ENCODE data around the gene HVCN1.

Gene HVCN1

DNA sequence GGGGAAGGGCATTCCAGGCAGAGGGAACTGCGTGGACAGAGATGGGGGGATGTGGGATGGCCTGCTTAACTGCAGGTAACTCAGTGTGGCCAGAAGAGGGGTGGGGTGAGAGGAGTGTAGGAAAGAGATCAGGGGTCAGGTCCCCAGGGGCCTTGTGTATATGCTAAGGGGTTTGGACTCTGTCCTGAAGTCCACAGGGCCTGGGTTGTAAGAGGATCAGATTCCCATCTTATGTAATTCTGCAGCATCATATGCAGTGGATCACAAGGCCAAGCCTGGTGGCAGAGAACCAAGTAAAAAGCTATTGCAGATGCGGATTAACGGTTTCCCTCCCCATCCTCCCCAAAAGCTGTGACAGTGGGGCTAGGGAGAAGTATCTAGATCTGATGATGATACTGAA lies 66.3 kb downstream of the HVCN1 start:
- DNase-seq (ENCODE audit: low read depth in 2 of 2): no peak
- H3K4me3 ChIP-seq (replicated peaks in 1 of 2; ENCODE audit: low read depth in 2 of 2, low read length in 2 of 2): no peak overlapping the region
- TF ChIP-seq, protein P1, sequence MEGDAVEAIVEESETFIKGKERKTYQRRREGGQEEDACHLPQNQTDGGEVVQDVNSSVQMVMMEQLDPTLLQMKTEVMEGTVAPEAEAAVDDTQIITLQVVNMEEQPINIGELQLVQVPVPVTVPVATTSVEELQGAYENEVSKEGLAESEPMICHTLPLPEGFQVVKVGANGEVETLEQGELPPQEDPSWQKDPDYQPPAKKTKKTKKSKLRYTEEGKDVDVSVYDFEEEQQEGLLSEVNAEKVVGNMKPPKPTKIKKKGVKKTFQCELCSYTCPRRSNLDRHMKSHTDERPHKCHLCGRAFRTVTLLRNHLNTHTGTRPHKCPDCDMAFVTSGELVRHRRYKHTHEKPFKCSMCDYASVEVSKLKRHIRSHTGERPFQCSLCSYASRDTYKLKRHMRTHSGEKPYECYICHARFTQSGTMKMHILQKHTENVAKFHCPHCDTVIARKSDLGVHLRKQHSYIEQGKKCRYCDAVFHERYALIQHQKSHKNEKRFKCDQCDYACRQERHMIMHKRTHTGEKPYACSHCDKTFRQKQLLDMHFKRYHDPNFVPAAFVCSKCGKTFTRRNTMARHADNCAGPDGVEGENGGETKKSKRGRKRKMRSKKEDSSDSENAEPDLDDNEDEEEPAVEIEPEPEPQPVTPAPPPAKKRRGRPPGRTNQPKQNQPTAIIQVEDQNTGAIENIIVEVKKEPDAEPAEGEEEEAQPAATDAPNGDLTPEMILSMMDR (IDR thresholded peaks at IDR 0.05; ENCODE audit: low read depth, low read length): no peak

DNA sequence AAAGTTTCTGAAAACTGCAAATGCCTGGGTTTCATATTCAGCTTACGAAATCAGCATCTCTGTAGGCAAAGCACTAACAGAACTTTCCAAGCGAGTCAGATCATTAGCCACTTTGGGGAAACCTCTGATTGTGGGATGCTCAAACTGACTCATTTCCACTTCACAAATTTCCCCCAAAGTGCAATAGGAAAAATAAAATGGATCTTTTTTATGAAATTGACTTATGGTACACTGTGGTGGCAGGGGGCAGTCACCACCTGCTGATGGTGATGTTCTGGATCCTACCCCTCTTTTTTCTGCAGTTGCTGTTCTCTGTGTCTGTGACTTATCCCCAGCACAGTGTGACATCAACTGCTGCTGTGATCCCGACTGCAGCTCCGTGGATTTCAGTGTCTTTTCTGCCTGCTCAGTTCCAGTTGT lies 69.4 kb downstream of the HVCN1 start:
- no peak overlapping the region for H3K4me3 ChIP-seq (replicated peaks in 1 of 2; ENCODE audit: low read depth in 2 of 2, low read length in 2 of 2)
- TF ChIP-seq, protein P1 (IDR thresholded peaks at IDR 0.05; ENCODE audit: low read depth, low read length): no peak
- DNase-seq (ENCODE audit: low read depth in 2 of 2): no peak

DNA sequence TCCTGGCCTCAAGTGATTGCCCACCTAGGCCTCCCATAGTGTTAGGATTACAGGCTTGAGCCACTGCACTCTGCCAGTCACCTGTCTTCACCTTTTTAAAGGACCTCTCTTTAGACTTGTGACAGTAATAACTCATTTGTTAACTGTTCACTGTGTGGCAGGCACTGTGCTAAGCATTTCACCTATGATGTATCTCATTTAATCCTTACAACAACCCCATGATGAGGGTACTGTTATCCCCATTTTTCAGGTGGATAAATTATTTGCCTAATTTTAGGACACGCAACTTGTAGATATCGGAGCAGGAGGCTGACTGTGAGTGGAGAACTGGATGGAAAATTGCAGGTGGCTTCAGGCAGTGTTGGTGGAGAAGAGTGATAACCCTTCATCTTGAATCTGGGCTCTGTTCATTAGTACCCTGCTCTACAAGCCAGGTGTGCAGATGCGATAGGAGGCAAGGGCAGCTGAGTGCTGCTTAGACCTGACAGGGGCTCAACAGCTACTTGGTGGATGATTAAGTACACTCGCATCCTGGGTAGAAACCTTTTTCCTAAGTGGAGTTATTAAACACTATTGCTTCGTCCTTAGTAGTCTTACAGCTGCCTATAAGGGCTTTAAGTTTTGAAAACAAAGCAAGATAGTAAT lies 72.3 kb downstream of the HVCN1 start:
- no peak overlapping the region for H3K4me3 ChIP-seq (replicated peaks in 1 of 2; ENCODE audit: low read depth in 2 of 2, low read length in 2 of 2)
- no peak for DNase-seq (ENCODE audit: low read depth in 2 of 2)
- TF ChIP-seq, protein P1 (IDR thresholded peaks at IDR 0.05; ENCODE audit: low read depth, low read length): no peak

DNA sequence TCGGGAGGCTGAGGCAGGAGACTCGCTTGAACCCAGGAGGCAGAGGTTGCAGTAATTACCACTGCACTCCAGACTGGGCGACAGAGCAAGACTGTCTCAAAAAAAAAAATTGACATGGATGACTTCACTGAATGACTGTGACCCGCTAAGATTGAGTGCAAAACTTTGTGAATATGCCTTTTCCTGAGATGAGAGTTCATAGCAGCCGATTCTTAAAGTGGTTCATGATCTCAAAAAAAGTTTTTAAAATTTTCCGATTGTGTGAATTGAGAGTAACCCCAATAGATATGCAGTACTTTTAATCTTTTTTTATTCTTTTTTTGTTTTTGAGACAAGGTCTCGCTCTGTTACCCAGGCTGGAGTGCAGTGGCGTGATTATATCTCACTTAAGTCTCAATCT lies 73.7 kb downstream of the HVCN1 start:
- TF ChIP-seq, protein P1 (IDR thresholded peaks at IDR 0.05; ENCODE audit: low read depth, low read length): no peak
- no peak for DNase-seq (ENCODE audit: low read depth in 2 of 2)
- no peak overlapping the region for H3K4me3 ChIP-seq (replicated peaks in 1 of 2; ENCODE audit: low read depth in 2 of 2, low read length in 2 of 2)

DNA sequence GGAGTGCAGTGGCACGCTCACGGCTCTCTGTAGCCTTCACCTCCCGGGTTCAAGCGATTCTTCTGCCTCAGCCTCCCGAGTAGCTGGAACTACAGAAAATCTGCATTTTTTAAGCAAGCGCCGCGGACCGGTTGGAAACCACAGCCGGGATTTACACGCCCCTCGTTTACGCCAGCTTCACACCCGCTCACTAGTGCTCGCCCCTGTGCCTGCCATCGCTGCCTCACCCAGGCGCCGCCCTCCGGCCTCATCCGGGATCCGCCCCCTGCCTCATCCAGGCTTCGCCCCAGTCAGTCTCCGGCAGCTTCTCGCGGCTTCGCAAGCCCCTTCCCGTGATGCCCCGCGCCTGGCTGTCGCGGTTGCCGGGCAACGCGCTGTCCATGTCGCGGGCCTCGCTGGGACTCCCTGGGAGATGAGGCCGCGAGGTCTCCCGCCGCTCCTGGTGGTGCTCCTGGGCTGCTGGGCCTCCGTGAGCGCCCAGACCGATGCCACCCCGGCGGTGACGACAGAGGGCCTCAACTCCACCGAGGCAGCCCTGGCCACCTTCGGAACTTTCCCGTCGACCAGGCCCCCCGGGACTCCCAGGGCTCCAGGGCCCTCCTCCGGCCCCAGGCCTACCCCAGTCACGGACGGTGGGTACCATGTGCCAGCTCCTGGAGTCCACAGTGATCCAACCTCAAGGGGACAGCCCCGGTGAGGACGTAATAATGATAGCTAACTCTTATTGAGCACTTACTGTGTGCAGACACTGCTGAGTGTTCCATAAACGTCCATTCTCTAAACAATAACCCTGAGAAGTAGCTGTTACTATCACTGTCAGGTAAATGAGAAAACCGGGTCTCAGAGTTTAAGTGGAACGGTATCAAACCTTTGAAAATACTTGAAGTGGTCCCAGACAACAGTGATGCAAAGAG lies 74.9 kb downstream of the HVCN1 start, which contains the start of gene TCTN1:
TCTN1 (plus strand) TSS at position 359 of the 914 bp plus-strand sequence; CDS start at position 413, 54 bp downstream.
- peak; percentile 93 to 96 for DNase-seq (ENCODE audit: low read depth in 2 of 2)
- peak within 1 kb of the TSS; percentile 79 to 81 for H3K4me3 ChIP-seq (replicated peaks in 1 of 2; ENCODE audit: low read depth in 2 of 2, low read length in 2 of 2)
- TF ChIP-seq, protein P1 (IDR thresholded peaks at IDR 0.05; ENCODE audit: low read depth, low read length): no peak

DNA sequence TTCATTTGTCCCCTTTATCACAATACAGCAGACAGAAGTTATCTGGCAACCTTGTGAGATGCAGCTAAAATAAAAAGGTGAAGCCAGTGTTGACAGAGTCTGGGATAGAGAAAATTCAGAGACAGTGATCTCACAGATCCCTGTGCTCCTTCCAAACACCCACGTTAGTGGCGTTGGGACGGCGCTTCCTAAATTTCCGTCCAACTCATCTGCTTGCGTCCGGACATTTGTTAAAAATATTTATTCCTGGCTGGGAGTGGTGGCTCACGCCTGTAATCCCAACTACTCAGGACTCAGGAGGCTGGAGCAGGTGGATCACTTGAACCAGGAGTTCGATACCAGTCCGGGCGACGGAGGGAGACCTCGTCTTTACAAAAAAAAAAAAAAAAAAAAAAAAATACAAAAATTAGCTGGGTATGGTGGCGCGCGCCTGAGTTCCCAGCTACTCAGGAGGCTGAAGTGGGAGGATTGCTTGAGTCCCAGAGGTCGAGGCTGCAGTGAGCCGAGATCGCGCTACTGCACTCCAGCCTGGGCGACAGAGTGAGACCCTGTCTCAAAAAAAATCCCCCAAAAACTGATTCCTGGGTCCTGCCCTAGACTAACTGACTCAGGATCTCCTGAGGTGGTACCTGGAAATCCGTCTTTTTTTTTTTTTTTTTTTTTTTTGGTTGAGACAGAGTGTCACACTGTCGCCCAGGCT lies 75.7 kb downstream of the HVCN1 start:
- peak overlapping the region; percentile 79 to 81 for H3K4me3 ChIP-seq (replicated peaks in 1 of 2; ENCODE audit: low read depth in 2 of 2, low read length in 2 of 2)
- TF ChIP-seq, protein P1 (IDR thresholded peaks at IDR 0.05; ENCODE audit: low read depth, low read length): no peak

More for the DNA sequence above, 75.7 kb downstream of the HVCN1 start:
- DNase-seq (ENCODE audit: low read depth in 2 of 2): no peak

All from cardiac fibroblast (primary cell).